ENCODE measurements around the gene PPIG.

PPIG gene

GRCh38 chr2:169562519-169562918 lies 21.6 kb upstream of the PPIG start:
- TF ChIP-seq SIN3A (IDR thresholded peaks at IDR 0.05; ENCODE audit: borderline replicate concordance, insufficient read depth, low read length) = no peak

- TF ChIP-seq TAF1 (IDR thresholded peaks at IDR 0.05; ENCODE audit: borderline replicate concordance, insufficient read depth, low read length) (no peak), POLR2AphosphoS5 (IDR thresholded peaks at IDR 0.05; ENCODE audit: low read depth, low read length) (no peak), REST (IDR thresholded peaks at IDR 0.05; ENCODE audit: insufficient read depth in 1 of 2, low read depth in 2 of 2, low read length in 2 of 2) (no peak), SIN3A (IDR thresholded peaks at IDR 0.05; ENCODE audit: borderline replicate concordance, insufficient read depth, low read length) (no peak), FOXP2 (optimal IDR thresholded peaks at IDR 0.05; ENCODE audit: borderline replicate concordance, extremely low read depth, extremely low read length, insufficient read depth) (no peak)
Observed at GRCh38 chr2:169565686-169566085, 18.5 kb upstream of the PPIG start.

GRCh38 chr2:169569948-169570347 lies 14.2 kb upstream of the PPIG start:
- TF ChIP-seq REST (IDR thresholded peaks at IDR 0.05; ENCODE audit: insufficient read depth in 1 of 2, low read depth in 2 of 2, low read length in 2 of 2) = no peak
- TF ChIP-seq POLR2AphosphoS5 (IDR thresholded peaks at IDR 0.05; ENCODE audit: low read depth, low read length) = no peak

- TF ChIP-seq FOXP2 (optimal IDR thresholded peaks at IDR 0.05; ENCODE audit: borderline replicate concordance, extremely low read depth, extremely low read length, insufficient read depth) (no peak), POLR2AphosphoS5 (IDR thresholded peaks at IDR 0.05; ENCODE audit: low read depth, low read length) (no peak), SIN3A (IDR thresholded peaks at IDR 0.05; ENCODE audit: borderline replicate concordance, insufficient read depth, low read length) (no peak), REST (IDR thresholded peaks at IDR 0.05; ENCODE audit: insufficient read depth in 1 of 2, low read depth in 2 of 2, low read length in 2 of 2) (no peak), TAF1 (IDR thresholded peaks at IDR 0.05; ENCODE audit: borderline replicate concordance, insufficient read depth, low read length) (no peak)
Observed at GRCh38 chr2:169571571-169571970, 12.6 kb upstream of the PPIG start.

- TF ChIP-seq SIN3A (IDR thresholded peaks at IDR 0.05; ENCODE audit: borderline replicate concordance, insufficient read depth, low read length) (no peak), FOXP2 (optimal IDR thresholded peaks at IDR 0.05; ENCODE audit: borderline replicate concordance, extremely low read depth, extremely low read length, insufficient read depth) (no peak), POLR2AphosphoS5 (IDR thresholded peaks at IDR 0.05; ENCODE audit: low read depth, low read length) (no peak), REST (IDR thresholded peaks at IDR 0.05; ENCODE audit: insufficient read depth in 1 of 2, low read depth in 2 of 2, low read length in 2 of 2) (no peak), TAF1 (IDR thresholded peaks at IDR 0.05; ENCODE audit: borderline replicate concordance, insufficient read depth, low read length) (no peak)
Observed at GRCh38 chr2:169572189-169572588, 12.0 kb upstream of the PPIG start.
